ENCODE data around the gene MAPT. TPM values are rescaled to one million over a fixed set of nuclear protein-coding genes. Genes with fewer than 3 reads are reported as not detected.

Gene MAPT
- polyA plus RNA-seq, 1 experiment = 0.16 TPM

GRCh38 chr17:45896803-45897693 lies 2.7 kb downstream of the MAPT start:
- Histone ChIP-seq H3K4me3 (ENCODE audit: low read depth, low read length) (no peak overlapping the region), H3K36me3 (ENCODE audit: control insufficient read depth, insufficient read depth, low read length) (no peaks in the 10 kb centered on the region), H3K27me3 (ENCODE audit: control insufficient read depth, insufficient read depth, low read length) (peaks cover 31% of the 10 kb centered on the region)
- POLR2A ChIA-PET = no interaction called here
- DNase-seq (ENCODE audit: low read depth) = no peak
- CTCF ChIA-PET = no interaction called here
- TF ChIP-seq, protein P1, sequence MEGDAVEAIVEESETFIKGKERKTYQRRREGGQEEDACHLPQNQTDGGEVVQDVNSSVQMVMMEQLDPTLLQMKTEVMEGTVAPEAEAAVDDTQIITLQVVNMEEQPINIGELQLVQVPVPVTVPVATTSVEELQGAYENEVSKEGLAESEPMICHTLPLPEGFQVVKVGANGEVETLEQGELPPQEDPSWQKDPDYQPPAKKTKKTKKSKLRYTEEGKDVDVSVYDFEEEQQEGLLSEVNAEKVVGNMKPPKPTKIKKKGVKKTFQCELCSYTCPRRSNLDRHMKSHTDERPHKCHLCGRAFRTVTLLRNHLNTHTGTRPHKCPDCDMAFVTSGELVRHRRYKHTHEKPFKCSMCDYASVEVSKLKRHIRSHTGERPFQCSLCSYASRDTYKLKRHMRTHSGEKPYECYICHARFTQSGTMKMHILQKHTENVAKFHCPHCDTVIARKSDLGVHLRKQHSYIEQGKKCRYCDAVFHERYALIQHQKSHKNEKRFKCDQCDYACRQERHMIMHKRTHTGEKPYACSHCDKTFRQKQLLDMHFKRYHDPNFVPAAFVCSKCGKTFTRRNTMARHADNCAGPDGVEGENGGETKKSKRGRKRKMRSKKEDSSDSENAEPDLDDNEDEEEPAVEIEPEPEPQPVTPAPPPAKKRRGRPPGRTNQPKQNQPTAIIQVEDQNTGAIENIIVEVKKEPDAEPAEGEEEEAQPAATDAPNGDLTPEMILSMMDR (IDR thresholded peaks at IDR 0.05; ENCODE audit: insufficient read depth, low read depth, low read length) = no peak

GRCh38 chr17:45900136-45900535 lies 5.8 kb downstream of the MAPT start:
- Histone ChIP-seq H3K27me3 (ENCODE audit: control insufficient read depth, insufficient read depth, low read length) (peaks cover 29% of the 10 kb centered on the region), H3K36me3 (ENCODE audit: control insufficient read depth, insufficient read depth, low read length) (no peaks in the 10 kb centered on the region), H3K4me3 (ENCODE audit: low read depth, low read length) (no peak overlapping the region)
- POLR2A ChIA-PET = no interaction called here
- no peak for DNase-seq (ENCODE audit: low read depth)
- TF ChIP-seq, protein P1 (IDR thresholded peaks at IDR 0.05; ENCODE audit: insufficient read depth, low read depth, low read length) = no peak
- CTCF ChIA-PET = interaction anchor here (1.1 to 1.2 kb wide), 2 partner anchors 252 to 313 kb away, joined by 3 read pairs; no protein-coding TSS in a partner anchor

GRCh38 chr17:45900723-45901415 lies 6.5 kb downstream of the MAPT start:
- peaks cover 28% of the 10 kb centered on the region for H3K27me3 ChIP-seq (ENCODE audit: control insufficient read depth, insufficient read depth, low read length)
- TF ChIP-seq, protein P1 (IDR thresholded peaks at IDR 0.05; ENCODE audit: insufficient read depth, low read depth, low read length) = no peak
- POLR2A ChIA-PET = no interaction called here
- H3K4me3 ChIP-seq (ENCODE audit: low read depth, low read length) = no peak overlapping the region
- no peaks in the 10 kb centered on the region for H3K36me3 ChIP-seq (ENCODE audit: control insufficient read depth, insufficient read depth, low read length)
- CTCF ChIA-PET = interaction anchor here (1.2 kb wide), 1 partner anchor 312 kb away, joined by 3 read pairs; no protein-coding TSS in a partner anchor
- no peak for DNase-seq (ENCODE audit: low read depth)

DNA sequence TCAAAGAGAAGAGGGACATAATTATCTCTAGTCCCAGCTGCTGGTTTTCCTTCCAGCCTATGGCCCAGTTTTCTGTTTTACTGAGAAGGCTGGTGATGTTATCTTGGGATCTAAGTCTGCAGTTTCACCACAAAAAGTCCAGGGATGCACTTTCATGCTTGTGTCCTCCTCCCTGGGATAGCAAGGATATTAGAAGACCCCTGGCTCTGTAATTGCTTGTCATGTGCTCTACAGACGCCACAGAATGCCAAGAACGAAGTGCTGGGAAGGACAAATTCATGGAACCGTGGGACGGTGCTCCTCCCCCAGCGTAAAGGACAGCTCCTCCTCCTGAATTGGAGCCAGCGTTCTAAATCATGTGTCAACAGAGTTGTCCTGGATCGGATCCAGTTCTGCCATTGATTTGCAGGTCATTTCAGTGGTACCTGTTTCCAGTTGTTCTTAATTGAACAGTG lies 8.6 kb downstream of the MAPT start:
- ChIA-PET CTCF (interaction anchor here (0.6 kb wide), 1 partner anchor 74 kb away, joined by 3 read pairs; no protein-coding TSS in a partner anchor), POLR2A (no interaction called here)
- no peak for DNase-seq (ENCODE audit: low read depth)
- TF ChIP-seq, protein P1 (IDR thresholded peaks at IDR 0.05; ENCODE audit: insufficient read depth, low read depth, low read length) = no peak
- peaks cover 22% of the 10 kb centered on the region for H3K27me3 ChIP-seq (ENCODE audit: control insufficient read depth, insufficient read depth, low read length)
- no peak overlapping the region for H3K4me3 ChIP-seq (ENCODE audit: low read depth, low read length)
- no peaks in the 10 kb centered on the region for H3K36me3 ChIP-seq (ENCODE audit: control insufficient read depth, insufficient read depth, low read length)

DNA sequence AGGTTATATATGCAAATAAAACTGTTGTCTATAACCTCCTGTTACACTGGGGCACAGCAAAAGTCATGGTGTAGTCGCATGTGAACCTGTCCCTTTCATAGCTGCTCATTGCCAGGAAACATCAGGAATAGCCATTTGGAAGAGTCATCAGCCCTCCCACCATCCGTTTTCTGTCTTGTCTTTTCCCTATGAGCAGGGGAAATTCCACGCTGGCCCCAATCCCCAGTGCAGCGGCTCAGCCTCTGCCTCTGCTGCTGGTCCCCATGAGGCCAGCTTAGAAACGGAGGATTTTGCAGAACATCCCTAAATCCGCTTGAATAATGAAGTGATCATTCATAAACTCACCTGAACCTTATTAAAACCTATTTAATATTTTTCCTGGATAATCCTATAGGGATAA lies 10.5 kb downstream of the MAPT start:
- ChIA-PET POLR2A (no interaction called here), CTCF (interaction anchor here (1.0 kb wide), 1 partner anchor 19 kb away, joined by 3 read pairs; no protein-coding TSS in a partner anchor)
- TF ChIP-seq, protein P1 (IDR thresholded peaks at IDR 0.05; ENCODE audit: insufficient read depth, low read depth, low read length) = no peak
- no peak overlapping the region for H3K4me3 ChIP-seq (ENCODE audit: low read depth, low read length)
- no peaks in the 10 kb centered on the region for H3K36me3 ChIP-seq (ENCODE audit: control insufficient read depth, insufficient read depth, low read length)
- H3K27me3 ChIP-seq (ENCODE audit: control insufficient read depth, insufficient read depth, low read length) = peaks cover 15% of the 10 kb centered on the region
- DNase-seq (ENCODE audit: low read depth) = no peak
